ENCODE measurements around the gene KLHL3.

Gene KLHL3

GRCh38 chr5:137738947-137739346 is 3.1 kb upstream of the KLHL3 start:
- Histone ChIP-seq H3K4me2 (ENCODE audit: low read length) (no peak overlapping the region), H3K79me2 (ENCODE audit: insufficient read depth, low read length) (no peaks in the 10 kb centered on the region), H3K4me1 (ENCODE audit: insufficient read depth, low read length, severe bottlenecking) (no peaks in the 10 kb centered on the region), H3K27me3 (ENCODE audit: insufficient read depth, low read length) (0 out of 2 replicates have a peak, but pooled peaks cover 5% of the 10 kb centered on the region), H3K9me3 (ENCODE audit: low read length) (no peaks in the 10 kb centered on the region), H3K36me3 (ENCODE audit: insufficient read depth, low read length) (no peaks in the 10 kb centered on the region), H4K20me1 (ENCODE audit: insufficient read depth, low read length) (no peaks in the 10 kb centered on the region), H3F3A (ENCODE audit: insufficient read depth, low read length) (no peaks in the 10 kb centered on the region), H3K27ac (ENCODE audit: low read depth, low read length, poor library complexity, severe bottlenecking) (no peak overlapping the region), H2AFZ (ENCODE audit: low read length) (no peak overlapping the region), H3K4me3 (ENCODE audit: low read depth, low read length, poor library complexity, severe bottlenecking) (no peak overlapping the region), H3K9me2 (ENCODE audit: low read depth, low read length) (no peaks in the 10 kb centered on the region), H3K9ac (ENCODE audit: low read length) (no peak overlapping the region)
- no peak for TF ChIP-seq EZH2 (IDR thresholded peaks at IDR 0.05; ENCODE audit: borderline replicate concordance, low read length)
- no peak for TF ChIP-seq CTCF (IDR thresholded peaks at IDR 0.05; ENCODE audit: low read length)

DNA sequence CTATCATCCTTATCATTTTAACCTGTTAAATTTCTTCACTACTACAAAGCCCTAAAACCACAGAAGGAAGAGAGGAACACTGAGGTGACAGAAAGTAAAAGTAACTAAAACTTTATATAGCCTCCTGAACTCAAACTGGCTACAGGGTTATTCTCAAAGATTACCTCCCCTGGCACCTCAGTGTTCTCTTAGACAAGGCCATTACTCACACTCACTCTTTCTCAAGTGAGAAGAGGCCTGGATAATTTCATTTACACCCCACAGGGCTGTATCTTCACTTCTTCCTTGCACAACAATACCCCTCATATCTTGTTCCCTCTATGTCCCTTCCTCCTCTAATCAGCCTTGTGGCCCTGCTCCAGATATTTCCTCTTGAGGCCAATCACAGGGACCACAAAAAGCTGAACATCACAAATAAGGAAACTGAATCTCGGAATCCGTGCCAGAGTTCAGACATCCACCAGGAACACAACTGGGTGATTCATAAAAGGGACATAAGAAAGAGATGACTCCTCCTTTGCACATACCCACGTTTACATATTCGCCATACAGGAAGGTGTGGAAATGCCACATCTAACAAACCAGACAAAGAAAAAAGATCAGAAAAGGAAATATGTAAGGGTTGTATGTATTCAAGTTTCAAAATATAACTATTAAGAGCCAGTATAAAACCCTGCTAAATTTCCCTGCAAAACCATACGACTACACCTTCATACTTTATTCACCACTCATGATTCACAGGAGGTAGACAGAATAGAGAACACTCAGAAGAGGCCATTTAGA is 1.7 kb upstream of the KLHL3 start:
- no peaks in the 10 kb centered on the region for H3K36me3 ChIP-seq (ENCODE audit: insufficient read depth, low read length)
- H4K20me1 ChIP-seq (ENCODE audit: insufficient read depth, low read length), result no peaks in the 10 kb centered on the region
- TF ChIP-seq EZH2 (IDR thresholded peaks at IDR 0.05; ENCODE audit: borderline replicate concordance, low read length) (no peak), CTCF (IDR thresholded peaks at IDR 0.05; ENCODE audit: low read length) (no peak)
- no peak overlapping the region for H3K4me3 ChIP-seq (ENCODE audit: low read depth, low read length, poor library complexity, severe bottlenecking)
- no peaks in the 10 kb centered on the region for H3K79me2 ChIP-seq (ENCODE audit: insufficient read depth, low read length)
- no peaks in the 10 kb centered on the region for H3K9me2 ChIP-seq (ENCODE audit: low read depth, low read length)
- H3F3A ChIP-seq (ENCODE audit: insufficient read depth, low read length), result no peaks in the 10 kb centered on the region
- H2AFZ ChIP-seq (ENCODE audit: low read length), result no peak overlapping the region
- peaks cover 5% of the 10 kb centered on the region; the same call in 1 of the 2 replicates for H3K27me3 ChIP-seq (ENCODE audit: insufficient read depth, low read length)
- H3K4me1 ChIP-seq (ENCODE audit: insufficient read depth, low read length, severe bottlenecking), result no peaks in the 10 kb centered on the region
- no peak overlapping the region for H3K4me2 ChIP-seq (ENCODE audit: low read length)
- H3K27ac ChIP-seq (ENCODE audit: low read depth, low read length, poor library complexity, severe bottlenecking), result no peak overlapping the region
- H3K9me3 ChIP-seq (ENCODE audit: low read length), result no peaks in the 10 kb centered on the region
- H3K9ac ChIP-seq (ENCODE audit: low read length), result no peak overlapping the region

DNA sequence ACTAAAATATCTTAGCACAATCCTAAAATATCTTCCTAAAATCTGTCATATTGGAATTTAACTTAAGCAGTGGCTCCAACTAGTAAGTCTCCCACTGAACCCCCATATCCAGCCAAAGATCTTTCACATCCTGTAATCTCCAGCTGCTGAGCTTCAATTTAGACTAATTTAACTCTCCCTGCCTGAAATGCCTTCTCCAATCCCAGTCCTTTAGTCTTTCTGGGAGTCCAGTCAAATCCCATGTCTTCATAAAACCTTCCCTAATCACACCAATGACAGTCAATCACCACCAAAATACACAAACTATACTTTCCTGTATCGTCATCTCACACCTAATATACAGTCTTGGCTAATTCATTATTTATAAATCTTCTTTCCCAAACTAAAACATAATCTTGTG is 607 bp upstream of the KLHL3 start:
- H4K20me1 ChIP-seq (ENCODE audit: insufficient read depth, low read length), result no peaks in the 10 kb centered on the region
- no peaks in the 10 kb centered on the region for H3K4me1 ChIP-seq (ENCODE audit: insufficient read depth, low read length, severe bottlenecking)
- no peaks in the 10 kb centered on the region for H3K9me2 ChIP-seq (ENCODE audit: low read depth, low read length)
- no peak overlapping the region for H2AFZ ChIP-seq (ENCODE audit: low read length)
- H3K36me3 ChIP-seq (ENCODE audit: insufficient read depth, low read length), result no peaks in the 10 kb centered on the region
- H3K27ac ChIP-seq (ENCODE audit: low read depth, low read length, poor library complexity, severe bottlenecking), result no peak overlapping the region
- no peak overlapping the region for H3K4me2 ChIP-seq (ENCODE audit: low read length)
- peaks cover 5% of the 10 kb centered on the region; the same call in 1 of the 2 replicates for H3K27me3 ChIP-seq (ENCODE audit: insufficient read depth, low read length)
- no peaks in the 10 kb centered on the region for H3K79me2 ChIP-seq (ENCODE audit: insufficient read depth, low read length)
- no peak overlapping the region for H3K9ac ChIP-seq (ENCODE audit: low read length)
- H3K4me3 ChIP-seq (ENCODE audit: low read depth, low read length, poor library complexity, severe bottlenecking), result no peak overlapping the region
- H3K9me3 ChIP-seq (ENCODE audit: low read length), result no peaks in the 10 kb centered on the region
- H3F3A ChIP-seq (ENCODE audit: insufficient read depth, low read length), result no peaks in the 10 kb centered on the region
- TF ChIP-seq CTCF (IDR thresholded peaks at IDR 0.05; ENCODE audit: low read length) (no peak), EZH2 (IDR thresholded peaks at IDR 0.05; ENCODE audit: borderline replicate concordance, low read length) (no peak)

Data from OCI-LY1 (cell line).